T-helper 2 cell treated with Interferon-gamma antibody and Interleukin-4, amounts not matched to agents 100 ng/mL and 5 ng/mL, for 36 hours (primary cell): ENCODE results near the gene SMIM44. TPM values are rescaled to one million over a fixed set of nuclear protein-coding genes. Genes with fewer than 3 reads are reported as not detected.

Experiments
- intact Hi-C: fragments of 100-400 bp; cut with micrococcal nuclease; formaldehyde crosslinking; loops from one replicate; pipeline ENCODE4 v1.15.1; 2023
- total RNA-seq: library from RNA; stranded (reverse); gene quantifications from 2 replicates; pipeline ENCODE4 v1.2.3, GENCODE V29; 2022

Gene SMIM44
- total RNA-seq, 1 donor from 2014 or later: not detected

DNA sequence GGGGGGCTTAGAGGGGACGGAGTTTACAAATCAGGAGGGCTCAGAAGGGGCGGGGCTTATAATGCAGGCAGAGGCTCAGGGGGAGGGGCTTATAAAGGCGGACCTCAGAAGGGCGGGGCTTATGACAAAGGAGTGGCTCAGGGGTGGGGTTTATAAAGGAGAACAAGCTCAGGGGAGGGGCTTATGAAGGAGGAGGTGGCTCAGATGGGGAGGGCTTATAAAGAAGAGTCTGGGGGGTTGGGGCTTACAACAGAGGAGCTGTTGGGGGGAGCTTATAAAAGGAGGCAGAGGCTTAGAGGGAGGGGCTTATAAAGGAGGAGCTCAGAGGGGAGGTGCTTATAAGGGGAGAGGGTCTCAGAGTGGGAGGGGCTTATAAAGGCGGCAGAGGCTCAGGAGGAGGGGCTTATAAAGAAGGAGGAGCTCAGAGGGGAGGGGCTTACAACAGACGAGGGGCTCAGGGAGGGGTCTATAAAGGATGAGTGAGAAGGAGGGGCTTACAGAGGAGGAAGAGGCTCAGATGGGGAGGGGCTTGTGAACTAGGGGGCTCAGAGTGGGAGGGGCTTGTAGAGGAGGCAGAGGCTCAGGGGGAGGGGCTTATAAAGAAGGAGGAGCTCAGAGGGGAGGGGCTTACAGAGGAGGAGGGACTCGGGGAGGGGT lies 3.9 kb downstream of the SMIM44 start:
- intact Hi-C loops: no loop called here

DNA sequence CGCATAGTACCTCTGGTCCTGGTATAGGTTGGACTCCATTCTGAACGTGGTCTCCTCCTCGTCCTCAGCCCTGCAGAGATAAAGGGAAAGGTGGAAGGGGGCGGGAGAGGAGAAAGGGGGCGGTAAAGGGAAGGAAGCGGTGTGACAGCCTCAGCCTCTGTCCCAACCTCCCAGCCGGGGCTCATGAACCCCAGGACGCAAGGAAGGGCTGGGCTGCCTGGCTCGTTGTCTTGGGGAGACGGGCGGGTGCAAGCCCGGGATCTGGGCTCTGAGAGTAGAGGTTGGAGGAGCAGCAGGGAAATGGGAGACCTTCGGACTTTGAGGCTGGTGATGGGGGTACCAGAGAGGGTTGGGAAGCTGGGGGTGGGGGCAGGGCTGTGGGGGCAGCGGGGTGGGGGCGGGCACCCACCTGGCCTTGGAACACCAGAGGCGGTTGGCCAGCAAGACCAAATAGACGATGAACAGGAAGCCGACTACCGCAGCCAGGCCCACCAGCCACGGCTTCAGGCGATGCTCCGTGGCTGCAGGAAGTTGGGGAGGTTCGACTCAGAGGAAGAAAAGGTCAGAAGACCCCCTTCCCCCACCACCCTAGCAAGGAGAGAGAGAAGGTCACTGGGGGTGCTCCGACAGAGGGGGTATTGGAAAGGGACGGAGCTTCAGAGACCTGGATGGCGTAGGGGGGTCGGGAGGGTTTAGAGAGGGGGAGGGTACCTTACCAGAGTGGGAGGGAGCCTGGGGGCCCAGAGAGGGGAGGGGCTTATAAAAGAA lies 4.6 kb downstream of the SMIM44 start:
- intact Hi-C loops: no loop called here

DNA sequence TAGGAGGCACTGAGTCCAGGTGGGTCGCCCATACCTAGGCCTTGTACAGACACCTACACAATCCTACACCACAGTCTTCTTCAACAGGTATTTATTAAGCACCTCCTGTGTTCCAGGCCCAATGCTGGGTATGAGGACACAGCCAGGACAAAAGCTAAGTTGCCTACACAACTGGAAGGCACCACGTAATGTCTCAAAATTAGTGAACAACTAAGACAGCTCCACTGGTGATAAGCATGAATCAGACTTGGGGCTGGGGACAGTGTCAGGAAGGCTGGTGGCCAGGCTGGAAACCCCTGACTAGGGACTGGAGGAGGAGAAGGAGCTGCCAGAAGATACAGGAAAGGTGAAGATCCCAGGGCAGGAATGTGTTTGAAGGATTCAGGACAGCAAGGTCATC lies 5.3 kb downstream of the SMIM44 start:
- intact Hi-C loops: no loop called here

DNA sequence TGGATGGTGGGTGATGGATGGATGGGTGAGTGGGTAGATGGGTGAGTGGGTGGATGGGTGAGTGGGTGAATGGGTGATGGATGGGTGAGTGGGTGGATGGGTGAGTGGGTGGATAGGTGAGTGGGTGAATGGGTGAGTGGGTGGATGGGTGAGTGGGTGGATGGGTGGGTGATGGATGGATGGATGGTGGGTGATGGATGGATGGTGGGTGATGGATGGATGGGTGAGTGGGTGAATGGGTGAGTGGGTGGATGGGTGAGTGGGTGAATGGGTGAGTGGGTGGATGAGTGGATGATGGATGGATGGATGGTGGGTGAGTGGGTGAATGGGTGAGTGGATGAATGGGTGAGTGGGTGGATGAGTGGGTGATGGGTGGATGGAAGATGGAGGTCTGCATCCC lies 5.7 kb downstream of the SMIM44 start:
- intact Hi-C loops: no loop called here

DNA sequence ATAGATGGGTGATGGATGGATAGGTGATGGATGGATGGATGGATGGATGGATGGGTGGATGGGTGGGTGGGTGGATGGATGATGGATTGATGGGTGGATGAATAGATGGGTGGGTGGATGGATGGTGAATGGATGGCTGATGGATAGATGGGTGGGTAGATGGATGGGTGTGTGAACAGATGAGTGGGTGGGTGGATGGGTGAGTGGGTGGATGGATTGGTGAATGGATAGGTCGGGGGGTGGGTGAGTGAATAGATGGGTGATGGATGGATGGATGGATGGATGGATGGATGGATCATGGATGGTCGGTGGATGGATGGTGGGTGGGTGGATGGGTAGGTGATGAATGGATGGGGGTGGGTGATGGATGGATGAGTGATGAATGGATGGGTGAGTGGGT lies 6.4 kb downstream of the SMIM44 start:
- intact Hi-C loops: no loop called here

DNA sequence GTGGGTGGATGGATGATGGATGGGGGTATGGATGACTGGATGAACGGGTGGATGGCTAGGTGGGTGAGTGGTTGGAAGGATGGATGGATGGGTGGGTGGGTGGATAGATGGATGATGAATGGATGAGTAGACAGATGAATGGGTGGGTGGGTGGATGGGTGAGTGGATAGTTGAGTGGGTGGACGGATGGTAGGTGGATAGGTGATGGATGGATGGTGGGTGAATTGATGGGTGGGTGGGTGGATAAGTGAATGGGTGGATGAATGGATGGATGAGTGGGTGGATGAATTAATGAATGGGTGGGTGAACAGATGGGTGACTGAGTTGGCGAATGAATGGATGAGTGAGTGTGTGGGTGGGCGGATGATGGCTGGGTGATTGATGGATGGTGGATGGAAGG lies 7.8 kb downstream of the SMIM44 start:
- intact Hi-C loops: no loop called here

DNA sequence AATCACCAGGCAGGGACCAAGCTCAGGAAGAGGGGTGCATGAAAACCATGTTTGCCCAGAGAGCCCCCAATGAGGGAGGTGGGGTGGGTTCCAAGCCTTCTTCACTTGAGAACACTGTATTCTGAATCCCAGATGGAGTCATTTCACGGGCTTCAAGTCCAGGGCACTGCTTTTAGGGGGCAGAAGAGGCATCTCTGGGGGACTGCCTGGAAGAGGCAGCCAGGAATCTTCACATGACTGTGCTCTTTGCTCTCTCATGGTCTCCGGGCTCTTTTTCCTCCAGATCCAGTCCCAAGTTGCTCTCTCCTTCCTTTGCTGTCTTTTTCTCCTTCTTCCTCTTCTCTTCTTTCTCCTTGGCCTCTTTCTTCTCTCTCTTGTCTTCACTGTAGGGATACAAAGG lies 8.6 kb downstream of the SMIM44 start:
- intact Hi-C loops: no loop called here

DNA sequence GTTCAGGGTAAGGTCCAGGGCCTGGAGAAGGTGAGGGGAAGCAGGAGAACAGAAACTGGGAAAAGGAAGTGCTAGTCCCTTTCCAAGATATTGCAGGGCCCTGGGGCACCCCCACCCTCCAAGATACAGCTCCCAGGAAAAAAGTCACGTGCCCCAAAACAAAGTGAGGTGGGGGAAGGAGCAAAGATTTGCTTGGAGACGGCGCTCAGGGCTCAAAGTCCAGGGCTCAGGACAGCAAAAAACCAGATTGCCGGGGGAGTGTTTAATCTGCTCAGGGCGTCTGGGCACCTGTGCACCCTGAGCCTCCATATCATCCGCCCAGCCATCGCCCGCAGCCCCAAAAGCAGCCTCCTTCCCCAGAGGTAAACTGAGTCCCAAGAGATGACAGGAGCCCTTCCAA lies 9.2 kb downstream of the SMIM44 start:
- intact Hi-C loops: no loop called here

DNA sequence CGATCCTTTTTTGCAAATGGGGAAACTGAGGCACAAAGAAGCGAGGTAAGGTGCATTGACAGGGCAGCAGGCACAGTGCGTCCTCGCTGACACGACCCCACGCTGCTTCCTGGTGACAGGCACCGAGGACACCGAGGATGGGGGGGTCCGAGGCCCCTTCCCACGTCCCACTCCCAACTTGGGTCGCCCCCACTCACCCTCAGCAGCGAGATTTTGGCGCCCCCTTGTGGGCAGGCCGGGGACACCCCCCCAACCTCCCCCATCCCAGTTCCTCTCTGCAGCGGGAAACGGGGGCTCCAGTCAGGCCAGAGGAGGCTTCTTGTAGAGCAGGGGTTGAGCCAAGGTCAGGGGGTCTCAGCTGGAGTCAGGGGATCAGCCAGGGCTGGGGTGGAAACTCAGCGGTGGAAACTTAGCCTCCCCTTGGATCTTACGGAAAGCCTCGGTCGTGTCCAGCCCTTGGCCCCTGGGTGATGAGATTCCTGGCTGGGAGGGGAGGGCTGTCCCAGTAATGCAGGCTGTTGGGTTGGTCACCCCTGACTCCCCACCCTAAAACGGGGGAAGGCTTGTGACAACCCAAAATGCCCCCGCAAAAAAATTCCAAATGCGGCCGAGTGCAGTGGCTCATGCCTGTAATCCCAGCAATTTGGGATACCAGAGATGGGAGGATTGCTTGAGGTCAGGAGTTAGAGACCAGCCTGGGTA lies 11.1 kb downstream of the SMIM44 start:
- intact Hi-C loops: no loop called here

DNA sequence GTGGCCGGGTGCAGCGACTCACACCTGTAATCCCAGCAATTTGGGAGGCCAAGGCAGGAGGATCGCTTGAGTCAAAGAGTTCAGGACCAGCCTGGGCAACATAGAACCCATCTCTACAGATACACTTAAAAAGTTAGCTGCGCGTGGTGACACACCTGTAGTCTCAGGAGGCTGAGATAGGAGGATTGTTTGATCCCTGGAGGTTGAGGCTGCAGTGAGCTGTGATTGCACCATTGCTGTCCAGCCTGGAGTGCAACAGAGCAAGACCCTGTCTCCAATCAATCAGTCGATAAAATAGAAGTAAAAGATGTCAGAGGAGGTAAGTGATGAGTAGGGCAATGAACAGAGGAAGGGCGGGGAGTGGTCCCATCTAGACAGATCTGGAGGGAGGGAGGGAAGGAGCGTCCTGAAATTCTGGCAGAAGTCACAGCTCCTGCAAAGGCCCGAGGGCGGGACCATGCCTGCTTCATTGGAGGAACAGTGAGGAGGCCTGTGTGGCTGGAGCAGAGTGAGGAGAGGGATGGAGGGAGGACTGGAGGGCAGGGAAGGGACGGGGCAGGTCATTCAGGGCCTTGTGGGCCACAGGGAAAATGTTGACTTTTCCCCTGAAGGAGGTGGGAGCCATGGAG lies 12.6 kb downstream of the SMIM44 start:
- intact Hi-C loops: no loop called here

DNA sequence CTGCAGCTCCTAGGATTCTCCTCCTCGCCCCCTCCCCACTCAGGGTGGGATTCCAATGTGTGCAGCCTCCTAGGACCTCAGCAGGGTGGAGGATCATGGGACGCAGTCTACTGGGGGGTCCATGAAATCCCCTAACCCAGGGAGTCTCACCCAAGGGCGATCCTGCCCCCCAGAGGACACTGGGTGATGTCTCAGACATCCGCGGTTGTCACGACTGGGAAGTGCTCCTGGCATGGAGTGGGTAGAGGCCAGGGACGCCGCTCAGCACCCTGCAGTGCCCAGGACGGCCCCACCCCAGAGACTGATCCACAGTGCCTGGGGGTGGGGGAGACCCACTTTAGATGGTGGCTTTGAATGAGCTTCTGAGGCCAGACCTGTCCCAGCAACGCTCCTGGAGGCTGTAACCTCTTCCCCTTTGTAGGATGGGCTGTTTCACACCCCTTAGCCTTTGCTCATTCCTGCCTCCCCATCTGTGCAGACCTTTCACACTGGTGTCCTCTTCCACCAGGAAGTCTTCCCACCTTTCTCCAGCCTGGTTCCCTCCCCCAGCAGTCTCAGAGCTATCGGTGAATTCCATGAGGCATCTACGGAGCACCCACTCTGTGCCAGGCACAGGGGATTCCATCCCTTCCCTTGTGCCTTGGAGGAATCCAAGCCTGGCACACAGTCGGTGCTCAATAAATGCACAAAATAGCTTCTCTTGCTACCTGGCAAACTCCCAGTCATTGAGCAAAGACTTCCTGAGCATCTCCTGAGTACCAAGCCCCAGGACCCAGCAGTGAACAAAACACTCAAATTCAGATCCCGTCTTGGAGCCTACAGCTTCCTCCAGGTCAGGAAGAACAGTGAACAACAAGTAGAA lies 13.4 kb downstream of the SMIM44 start:
- intact Hi-C loops: no loop called here

DNA sequence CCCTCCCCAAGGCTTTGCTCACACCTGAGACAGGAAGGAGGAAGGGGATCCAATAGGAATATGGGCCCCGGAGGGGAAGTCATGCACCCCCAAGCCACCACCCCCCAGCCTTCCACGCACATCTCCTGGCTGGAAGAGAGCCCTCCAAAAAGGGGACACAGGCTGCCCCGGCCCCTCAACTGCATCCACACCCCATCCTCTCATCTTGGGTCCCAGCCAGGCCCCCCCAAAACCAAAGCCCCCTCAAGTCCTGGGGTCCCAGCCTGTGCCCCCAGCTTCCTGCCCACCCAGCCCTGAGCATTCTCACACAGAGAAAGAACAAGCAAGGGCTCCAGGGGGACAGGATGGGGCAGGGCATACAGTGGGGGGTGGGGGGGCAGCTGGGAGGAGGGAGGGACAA lies 15.0 kb downstream of the SMIM44 start:
- intact Hi-C loops: no loop called here

DNA sequence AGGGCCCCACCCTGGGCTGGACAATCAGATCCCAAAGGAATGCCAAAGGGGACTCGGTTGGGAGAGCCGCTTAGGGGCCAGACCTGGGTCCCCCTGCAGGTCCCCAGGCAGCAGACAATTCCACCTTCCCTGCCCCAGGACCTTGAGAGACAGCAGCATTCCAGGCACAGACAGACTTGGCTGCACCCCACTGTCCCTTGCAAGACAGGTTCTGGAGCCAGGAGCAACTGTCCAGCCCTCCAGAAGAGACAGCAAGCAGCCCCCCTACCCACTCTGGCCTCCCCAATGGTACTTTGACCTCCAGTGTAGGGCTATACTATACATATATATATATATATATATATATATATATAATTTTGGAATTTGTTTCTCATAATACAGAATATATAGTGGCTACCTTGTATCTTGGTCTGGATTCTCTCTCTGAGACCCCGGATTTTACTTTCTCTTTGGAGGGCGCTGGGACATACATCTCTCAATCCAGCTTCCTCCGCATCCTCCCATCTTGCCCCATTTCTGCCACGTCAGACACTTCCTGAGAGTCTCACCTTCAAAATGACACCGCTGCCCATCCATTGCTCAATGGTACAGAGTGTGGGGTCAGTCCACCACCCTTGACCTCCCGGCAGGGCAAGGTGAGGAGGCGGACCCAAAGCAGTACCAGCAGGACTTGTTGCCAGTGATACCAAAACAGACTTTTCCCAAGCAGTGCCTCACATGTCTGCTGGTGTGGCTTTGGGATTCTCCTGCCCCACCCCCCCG lies 15.6 kb downstream of the SMIM44 start:
- intact Hi-C loops: no loop called here

DNA sequence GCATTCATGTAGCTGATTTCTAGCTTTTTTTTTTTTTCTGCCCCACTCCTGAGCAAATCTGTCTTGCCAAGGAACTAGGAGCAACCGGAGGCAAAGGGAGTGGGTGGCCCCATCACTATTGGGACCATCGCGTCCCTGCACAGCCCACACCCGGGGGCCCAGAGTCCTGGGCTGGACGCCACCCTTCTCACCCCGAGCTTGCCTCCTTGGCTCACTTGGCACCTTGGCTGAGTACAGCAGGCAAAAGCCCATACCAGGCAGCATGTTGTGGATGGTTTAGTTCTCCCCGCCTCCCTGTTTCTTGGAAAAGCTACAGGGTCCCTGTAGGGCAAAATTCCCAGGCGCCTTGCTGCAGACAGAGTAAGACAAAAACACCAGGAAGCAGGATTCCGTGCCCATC lies 16.6 kb downstream of the SMIM44 start:
- intact Hi-C loops: no loop called here

DNA sequence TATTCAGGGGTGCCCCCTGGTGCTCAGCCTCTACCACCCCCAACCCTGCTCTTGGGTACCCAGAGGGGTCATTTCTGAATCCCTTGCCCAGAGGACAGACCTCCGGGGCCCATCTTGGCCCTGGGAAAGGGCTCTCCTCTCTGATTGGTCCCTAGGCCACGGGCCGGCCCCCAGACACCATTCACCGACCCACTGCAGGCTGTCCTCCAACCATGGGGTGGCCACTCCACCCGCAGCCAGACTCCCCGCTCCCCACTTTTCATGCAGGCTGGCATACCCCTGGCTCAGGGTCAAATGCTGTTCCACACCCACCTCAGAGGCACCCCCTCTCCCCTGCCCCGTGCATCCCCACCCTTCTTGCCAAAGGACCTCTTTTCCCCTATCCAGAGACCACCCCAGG lies 17.7 kb downstream of the SMIM44 start:
- intact Hi-C loops: no loop called here

DNA sequence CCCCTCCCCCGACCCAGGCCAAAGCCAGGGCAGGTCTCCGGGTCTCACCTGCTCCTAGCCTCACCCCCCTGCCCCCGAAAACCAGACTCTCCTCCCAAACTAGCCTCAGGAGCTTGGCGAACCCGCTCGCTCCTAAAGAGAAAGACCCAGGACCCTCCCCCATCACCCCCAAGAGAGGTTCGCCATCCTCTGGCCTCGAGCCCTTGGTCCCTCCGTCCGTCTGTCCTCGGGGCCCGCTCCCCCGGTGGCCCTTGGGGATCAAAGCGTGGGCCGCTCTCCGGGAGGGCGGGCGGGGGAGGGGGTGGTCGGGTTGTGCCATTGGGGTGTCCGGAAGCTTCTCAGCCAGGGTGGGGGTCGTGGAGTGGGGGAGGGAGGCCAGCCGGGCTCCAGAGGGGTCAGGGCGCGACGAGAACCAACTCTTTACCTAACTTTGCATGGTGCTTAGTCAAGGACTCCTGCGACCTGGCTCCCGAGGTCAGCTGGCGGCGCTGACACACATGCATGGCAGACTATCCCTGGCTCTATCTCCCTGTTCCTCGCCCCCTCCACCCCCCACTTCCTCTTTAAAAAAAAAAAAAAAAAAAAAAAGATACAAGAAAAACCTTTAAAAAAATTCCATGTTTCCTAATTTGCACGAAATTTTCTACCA lies 18.5 kb downstream of the SMIM44 start:
- intact Hi-C loops: no loop called here

DNA sequence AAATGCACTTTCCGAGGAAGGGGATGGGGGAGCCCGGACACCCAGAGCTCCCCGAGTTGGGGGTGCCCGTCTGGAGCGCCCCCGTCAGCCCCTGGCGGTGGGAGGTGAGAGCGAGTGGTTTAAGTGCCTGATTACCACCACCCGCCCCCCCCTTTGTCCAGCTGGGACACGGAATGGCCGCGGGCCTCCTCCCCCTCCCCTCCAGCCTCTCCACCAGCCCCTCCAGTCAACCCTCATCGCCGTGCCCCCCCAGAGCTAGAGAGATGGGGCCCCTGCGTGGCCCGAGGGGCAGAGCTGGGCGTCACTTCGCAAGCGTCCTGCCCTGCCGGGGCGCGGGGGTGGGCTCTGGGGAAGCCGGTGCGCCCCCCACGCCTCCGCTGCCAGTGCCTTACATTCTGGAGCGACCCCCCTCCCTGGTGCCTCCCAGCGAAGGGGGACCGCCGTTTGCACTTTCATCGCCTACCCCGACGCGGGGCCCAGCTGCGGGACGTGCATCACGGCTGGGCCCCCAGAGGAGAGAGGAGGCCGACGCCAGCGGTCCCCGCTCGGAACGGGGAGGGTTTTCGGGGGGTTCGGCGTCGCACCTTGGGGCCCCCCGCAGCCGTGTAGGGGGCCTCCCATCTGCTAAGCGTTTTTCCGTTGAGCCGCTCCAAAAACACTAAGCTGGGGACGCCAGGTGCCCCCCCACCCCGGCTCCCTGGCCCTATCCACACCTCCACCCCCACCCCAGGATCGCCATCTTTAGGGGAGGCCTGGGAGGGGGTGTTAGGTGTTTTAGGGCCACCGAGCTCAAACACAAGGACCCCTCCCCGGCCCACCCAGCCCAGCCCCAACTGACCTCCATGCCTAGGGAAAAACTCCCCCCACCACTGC lies 19.3 kb downstream of the SMIM44 start:
- intact Hi-C loops: no loop called here

DNA sequence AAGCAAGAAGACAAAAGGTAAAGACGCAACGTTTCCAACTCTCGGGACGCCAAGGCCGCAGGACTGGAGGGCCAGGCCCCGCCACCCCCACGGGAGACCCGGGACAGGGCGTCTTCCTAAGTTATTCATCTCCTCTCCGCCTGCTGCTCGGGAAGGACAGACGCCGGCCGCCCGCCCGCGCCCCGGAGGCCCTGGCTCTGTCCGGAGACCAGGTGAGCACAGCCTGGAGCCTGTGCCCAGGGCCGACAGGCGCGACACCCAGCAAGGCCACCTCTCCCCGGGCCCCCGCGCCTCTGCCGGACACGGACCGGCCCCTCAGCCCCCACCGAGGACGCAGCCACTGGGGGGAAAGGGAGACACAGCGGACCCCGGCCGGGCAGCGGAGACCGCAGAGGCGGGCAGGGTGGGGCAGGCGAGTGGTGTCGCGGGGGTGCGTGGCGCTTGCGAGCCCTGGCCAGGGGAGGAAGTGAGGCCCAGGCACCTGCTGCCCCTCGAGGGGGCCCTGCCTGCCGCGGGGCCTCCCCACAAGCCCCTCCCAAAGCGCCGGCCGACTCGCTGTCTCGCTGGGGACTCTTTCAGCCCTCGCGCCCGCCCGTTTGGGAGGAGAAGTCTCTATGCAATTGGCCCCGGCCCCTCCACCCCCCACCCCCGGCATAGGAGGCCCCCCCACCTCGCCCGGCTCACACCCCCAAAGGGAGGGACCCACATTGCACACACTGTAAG lies 20.1 kb downstream of the SMIM44 start:
- intact Hi-C loops: no loop called here
